HG02943 (cell line): ENCODE data around the gene HTT.

Experiments
- ATAC-seq: cut with Tn5 transposase; IDR thresholded peaks from one replicate; pipeline ENCODE4 v1.9.1; 2021; ENCODE audit warnings: mild to moderate bottlenecking, low read depth, moderate library complexity; ENCODE audit not compliant: unreplicated experiment

Gene HTT

DNA sequence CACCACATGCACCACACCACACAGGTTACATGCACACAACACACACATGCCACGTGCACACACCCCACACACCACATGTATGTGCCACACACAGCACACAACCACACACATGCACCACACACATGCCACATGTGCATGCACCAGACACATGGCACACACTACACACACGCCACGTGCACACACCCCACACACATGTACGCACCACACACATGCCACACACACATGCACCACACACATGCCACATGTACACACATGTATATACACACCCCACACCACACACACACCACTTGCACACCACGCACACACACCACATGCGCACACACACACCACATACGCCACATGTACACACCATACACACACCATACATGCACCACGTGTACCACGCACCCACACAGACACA is 154.8 kb downstream of the HTT start:
- no peak for ATAC-seq

DNA sequence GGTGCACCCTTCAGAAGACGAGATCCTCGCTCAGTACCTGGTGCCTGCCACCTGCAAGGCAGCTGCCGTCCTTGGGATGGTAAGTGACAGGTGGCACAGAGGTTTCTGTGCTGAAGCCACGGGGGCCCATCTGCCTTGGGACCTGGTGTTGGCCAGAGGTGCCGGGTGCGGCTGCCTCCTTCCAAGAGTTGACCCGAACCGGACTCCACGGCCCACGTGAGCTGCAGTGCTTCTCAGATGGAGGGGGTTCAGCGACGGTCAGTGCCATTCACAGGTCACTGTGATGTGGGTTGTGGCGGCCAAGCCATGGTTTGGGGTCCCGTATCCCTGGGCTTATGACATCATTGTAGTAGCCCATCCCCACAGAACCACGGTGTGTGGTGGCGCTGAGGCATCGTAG is 155.5 kb downstream of the HTT start:
- ATAC-seq = no peak

DNA sequence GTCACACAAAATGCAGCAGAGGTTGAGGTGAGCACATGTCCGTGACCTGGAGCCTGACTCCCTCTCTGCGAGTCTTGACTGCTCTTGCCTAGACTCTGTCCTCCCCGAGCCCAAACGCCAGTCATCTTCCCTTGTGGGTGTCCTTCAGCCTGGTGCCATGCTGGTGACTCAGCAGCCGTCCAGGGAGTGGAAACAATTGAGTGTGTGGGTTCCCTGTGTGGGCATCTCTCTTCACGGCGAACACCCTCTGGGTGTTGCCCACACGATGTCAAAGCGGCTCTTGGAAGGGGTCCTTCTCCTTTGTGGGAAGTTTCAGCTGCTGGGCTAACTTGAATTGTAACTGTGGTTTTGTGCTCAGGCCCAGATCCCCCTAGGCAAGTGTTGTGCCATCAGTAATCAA is 157.0 kb downstream of the HTT start:
- ATAC-seq = no peak

DNA sequence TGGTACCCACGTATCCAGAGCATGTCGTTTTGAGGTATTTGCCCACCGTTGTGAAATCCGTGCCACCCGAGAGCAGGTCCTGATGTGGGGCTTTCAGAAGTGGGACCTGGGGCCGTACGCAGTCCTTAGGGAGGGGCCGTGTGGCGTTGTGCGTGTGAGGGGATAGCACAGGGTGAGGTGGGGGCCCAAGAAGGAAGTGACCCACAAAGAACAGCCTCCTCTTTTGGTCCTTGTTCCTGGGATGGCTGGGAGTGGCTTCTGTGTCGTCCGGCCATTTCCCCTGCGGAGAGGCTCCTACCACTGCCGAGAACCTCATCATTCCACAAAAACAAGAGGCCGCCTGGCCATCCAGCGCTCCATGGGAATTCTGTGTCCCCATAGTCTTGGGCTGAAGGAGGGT is 157.5 kb downstream of the HTT start:
- no peak for ATAC-seq

DNA sequence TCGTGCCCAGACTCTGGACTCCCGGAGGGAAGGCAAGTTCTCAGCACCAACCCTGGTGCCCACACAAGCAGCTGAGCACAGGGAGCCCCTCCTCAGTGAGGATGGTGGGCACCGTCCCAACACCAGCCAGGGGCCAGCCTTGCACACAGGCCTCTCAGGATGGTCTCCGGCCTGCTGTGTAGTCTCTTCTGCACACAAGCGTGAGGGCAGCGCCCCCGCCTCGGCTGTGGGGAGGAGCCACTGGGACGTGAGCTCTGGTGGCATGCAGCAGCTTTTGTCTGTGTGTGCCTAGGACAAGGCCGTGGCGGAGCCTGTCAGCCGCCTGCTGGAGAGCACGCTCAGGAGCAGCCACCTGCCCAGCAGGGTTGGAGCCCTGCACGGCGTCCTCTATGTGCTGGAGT is 158.4 kb downstream of the HTT start:
- no peak for ATAC-seq

GRCh38 chr4:3233391-3234071 is 159.1 kb downstream of the HTT start:
- no peak for ATAC-seq

- ATAC-seq = no peak
Observed at GRCh38 chr4:3234171-3235029, 159.9 kb downstream of the HTT start.

- ATAC-seq = no peak
Observed at GRCh38 chr4:3235030-3235345, 160.5 kb downstream of the HTT start.

DNA sequence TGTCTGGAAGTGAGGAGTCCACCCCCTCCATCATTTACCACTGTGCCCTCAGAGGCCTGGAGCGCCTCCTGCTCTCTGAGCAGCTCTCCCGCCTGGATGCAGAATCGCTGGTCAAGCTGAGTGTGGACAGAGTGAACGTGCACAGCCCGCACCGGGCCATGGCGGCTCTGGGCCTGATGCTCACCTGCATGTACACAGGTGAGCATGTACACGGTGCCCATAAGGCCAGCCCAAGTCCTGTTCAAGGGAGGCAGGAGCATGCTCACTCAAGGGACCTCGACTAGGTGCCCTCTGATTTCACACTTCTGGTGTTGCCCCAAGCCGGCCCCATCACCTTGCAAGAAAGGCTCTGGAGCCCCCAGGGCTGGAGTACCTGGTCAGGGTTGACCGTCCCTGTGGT is 161.1 kb downstream of the HTT start:
- no peak for ATAC-seq

DNA sequence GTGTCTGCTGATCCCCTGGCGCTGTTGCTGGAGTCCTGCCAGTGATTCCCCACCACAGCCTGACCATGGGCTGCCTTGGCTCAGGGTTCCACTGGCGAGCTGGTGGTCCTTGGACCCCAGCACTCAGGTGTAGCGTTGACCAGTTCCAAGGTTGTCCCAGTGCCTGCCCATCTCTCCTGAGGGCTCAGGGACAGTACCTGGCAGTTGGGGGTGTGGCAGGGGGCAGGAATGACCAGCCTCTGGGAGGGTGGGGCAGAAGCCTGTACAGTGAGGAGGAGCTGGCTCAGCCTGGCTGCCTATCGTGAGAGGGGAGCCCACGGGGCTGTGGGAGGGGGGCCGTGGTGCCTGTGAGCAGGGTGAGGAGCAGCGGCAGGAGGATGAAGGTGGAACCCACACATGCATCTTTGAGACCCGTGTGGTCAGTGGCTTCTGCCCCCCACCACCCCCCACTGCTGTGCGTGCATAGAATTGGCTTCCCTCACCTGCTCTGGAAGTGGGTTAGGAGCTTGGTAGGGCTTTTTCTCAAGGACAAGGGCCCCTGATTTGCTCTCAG is 161.9 kb downstream of the HTT start:
- no peak for ATAC-seq

DNA sequence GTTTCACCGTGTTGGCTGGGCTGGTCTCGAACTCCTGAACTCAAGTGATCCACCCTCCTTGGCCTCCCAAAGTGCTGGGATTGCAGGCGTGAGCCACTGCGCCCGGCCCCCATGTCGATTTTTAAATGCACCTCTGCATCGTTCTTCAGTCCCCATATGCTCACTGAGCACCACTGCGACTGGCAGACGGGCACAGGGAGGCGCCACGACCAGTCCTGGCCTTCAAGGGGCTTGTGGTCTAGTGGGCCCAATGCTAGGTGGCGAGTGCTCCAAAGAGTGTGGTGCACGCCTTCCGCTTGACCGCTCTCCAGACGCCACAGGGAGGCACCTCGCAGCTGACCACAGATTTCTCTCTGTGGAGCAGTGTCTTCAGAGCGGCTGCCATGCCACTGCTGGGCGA is 162.8 kb downstream of the HTT start:
- ATAC-seq = no peak

GRCh38 chr4:3237712-3238560 is 163.5 kb downstream of the HTT start:
- ATAC-seq = no peak

GRCh38 chr4:3238721-3239120 is 164.2 kb downstream of the HTT start:
- no peak for ATAC-seq

- ATAC-seq = no peak
Observed at GRCh38 chr4:3239303-3239702, 164.8 kb downstream of the HTT start.

- ATAC-seq = no peak
Observed at GRCh38 chr4:3239998-3240920, 165.8 kb downstream of the HTT start.

DNA sequence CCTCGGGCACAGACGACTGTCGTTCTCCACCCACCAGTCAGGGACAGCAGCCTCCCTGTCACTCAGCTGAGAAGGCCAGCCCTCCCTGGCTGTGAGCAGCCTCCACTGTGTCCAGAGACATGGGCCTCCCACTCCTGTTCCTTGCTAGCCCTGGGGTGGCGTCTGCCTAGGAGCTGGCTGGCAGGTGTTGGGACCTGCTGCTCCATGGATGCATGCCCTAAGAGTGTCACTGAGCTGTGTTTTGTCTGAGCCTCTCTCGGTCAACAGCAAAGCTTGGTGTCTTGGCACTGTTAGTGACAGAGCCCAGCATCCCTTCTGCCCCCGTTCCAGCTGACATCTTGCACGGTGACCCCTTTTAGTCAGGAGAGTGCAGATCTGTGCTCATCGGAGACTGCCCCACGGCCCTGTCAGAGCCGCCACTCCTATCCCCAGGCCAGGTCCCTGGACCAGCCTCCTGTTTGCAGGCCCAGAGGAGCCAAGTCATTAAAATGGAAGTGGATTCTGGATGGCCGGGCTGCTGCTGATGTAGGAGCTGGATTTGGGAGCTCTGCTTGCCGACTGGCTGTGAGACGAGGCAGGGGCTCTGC is 166.5 kb downstream of the HTT start:
- ATAC-seq = no peak

- ATAC-seq = no peak
Observed at GRCh38 chr4:3241898-3242524, 167.5 kb downstream of the HTT start.

GRCh38 chr4:3243136-3243780 is 168.8 kb downstream of the HTT start:
- no peak for ATAC-seq

DNA sequence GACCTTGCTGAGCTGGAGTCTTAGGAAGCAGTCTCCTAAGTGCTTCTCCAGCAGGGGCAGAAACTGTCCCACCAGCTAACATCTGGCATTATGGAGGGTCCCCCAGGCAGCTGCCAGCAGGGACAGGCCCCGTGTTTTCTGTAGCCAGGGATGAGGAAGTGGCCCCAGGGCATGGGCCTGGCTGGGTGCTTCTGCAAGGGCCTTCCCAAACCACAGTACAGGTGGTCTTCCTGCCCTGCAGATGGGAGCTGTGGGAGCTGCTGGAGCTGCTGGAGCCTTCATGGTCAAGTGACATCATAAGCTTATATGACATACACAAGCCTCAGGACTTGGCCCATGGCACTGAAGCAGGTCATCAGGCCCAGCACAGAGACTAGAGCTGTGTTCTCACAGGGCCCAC is 169.5 kb downstream of the HTT start:
- ATAC-seq = no peak
